GM21390 (cell line): ENCODE data around the gene LGALS3BP.
"Not testable (repeated sequence)": the region's sequence is repeated elsewhere in the genome, so short reads cannot be mapped to it uniquely, and the experiment has no call there.

ENCODE experiments used
- ATAC-seq: cut with Tn5 transposase; IDR thresholded peaks from one replicate; pipeline ENCODE4 v1.9.1; 2021; ENCODE audit not compliant: unreplicated experiment

Gene LGALS3BP

DNA sequence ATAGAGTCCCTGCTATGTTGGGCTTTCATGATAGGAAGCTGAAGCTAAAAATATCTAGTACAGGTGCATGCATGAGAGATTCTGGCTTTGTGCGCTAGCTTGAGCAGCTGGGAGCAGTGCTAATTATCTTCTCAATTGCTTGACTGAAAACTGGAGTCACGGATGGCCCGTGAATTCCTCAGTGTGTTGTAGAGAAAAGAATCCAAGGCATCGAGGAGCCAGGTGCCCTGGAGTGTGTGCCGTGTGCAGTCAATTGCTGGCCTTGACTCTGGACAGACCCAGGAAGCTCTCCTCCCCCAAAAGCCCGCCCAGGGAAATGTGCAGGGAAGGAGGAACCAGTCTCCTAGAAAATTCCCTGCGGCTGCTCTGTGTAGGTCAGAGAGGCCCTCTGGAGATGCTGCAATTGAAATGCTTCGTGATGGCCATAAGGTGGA, 14.2 kb downstream of the LGALS3BP start:
- no peak for ATAC-seq

DNA sequence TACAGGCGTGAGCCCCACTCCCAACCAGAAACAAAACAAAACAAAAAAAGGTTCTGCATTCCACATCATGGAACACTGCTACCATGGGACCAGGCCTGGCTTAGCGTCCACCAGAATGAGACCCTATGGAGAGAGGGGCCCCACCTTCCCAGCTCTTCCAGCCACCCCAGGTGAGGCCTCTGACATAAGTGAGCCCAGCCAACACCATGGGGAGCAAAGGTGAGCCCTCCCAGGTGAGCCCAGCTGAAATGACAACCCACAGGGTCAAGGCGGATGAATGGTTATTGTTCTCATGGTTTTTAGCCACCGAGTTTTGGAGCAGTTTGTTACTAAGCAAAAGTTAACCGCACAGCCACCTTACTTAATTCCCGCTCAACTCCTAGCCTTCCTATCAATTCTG, 16.3 kb downstream of the LGALS3BP start:
- ATAC-seq: no peak

DNA sequence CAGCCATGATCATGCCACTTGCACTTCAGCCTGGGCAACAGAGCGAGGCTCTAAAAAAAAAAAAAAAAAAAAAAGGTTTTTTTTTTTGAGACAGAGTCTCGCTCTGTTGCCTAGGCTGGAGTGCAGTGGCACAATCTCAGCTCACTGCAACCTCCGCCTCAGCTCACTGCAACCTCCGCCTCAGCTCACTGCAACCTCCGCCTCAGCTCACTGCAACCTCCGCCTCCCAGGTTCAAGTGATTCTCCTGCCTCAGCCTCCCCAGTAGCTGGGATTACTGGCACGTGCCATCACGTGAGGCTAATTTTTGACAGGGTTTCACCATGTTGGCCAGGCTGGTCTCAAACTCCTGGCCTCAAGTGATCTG, 16.8 kb downstream of the LGALS3BP start:
- ATAC-seq: not testable (repeated sequence)

DNA sequence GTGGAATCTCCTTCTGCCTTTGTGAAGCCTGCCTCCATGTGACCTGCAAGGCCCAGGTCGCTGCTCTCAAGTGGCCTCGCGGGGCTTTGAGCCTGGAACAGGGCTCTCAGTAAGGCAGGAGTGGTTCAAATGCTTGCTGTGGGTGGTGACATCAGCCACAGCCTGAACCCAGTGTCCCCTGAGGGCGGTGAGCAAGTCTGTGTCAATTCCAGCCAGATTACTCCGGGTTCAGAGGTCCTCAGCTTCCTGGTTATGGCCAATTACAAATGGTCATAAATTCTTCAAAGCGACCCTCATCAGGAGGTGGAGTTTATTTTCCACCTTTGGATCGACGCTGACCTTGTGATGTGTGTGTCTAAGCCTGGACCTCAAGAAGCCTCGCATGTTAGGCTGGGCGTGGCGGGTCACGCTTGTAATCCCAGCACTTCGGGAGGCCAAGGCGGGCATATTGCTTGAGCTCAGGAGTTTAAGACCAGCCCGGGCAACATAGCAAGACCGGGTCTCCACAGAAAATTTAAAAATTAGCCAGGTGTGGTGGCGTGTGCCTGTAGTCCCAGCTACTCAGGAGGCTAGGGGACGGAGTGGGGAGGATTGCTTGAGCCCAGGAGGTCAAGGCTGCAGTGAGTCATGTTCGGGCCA, 17.3 kb downstream of the LGALS3BP start:
- no peak for ATAC-seq

DNA sequence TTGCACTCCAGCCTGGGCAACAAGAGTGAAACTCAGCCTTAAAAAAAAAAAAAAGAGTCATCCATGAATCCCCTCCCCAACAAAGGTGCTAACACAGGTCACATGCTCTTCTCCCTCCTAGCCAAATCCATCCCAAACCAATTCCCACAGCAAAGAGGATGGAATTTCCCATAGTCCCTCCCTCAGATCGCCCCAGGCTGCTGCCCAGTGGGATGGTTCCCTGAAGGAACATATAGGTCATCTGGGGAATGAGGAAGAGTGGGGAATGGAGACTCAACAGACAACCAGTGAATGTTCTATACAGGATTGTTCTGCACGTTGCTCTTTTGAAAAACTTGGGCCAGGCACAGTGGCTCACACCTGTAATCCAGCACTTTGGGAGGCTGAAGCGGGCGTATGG, 18.2 kb downstream of the LGALS3BP start:
- no peak for ATAC-seq

DNA sequence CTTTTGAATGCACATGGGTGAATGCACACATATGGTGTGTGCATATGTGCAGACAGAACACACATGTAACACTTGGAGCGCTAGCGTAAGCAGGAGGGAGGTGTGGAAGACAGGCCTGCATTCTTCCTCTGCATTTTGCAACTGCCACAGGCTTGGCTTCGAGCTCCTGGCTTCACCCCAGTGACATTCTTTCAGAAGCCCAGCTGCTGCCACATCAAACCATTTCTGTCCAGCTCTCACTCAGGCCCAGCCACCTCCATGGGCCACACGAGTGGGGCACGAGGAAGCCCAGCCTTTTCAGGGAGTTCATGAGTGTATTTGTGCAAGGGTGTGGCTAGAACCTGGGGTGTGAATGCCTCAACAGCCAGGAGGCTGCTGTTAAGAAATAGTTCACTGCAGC, 18.8 kb downstream of the LGALS3BP start:
- ATAC-seq: no peak

DNA sequence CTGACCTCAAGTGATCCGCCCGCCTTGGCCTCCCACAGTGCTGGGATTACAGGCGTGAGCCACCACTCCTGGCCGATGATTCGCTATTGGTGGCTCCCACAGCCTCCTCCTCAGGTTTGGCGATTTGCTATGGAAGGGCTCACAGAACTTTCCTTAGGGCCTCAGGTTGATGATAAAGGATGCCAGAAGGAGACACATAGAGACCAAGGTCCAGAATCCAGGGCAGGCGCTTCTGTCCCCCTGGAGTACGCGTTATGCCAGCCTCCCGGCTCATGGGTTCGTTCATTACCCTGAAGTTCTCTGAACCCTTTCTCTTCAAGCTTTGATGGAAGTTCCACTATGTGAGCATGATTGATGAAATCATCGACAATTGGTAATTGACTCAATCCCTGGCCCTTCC, 19.9 kb downstream of the LGALS3BP start:
- no peak for ATAC-seq

DNA sequence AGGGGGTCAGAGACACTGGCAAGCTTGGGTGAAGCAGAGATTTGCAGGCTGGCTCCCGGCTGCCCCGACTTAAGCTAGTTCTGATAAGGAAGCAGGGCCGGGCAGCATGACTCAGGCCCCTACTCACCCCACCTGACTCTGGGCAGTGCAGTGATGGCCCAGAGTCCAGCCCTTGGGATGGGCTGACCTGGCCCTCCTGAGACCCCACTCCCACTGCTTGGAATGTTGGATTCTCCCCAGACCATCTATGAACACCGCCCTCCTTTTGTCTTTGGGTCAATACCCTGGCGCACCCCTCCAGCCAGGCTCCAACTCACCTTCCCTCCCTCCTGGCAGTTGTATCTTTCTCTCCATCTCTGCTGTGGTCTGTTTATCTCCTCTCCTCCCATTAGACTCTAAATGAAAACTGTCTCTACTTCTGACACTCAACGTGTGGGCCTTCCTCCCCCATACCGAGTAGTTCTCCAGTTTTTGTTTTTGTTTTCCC, 21.0 kb downstream of the LGALS3BP start:
- ATAC-seq: no peak

DNA sequence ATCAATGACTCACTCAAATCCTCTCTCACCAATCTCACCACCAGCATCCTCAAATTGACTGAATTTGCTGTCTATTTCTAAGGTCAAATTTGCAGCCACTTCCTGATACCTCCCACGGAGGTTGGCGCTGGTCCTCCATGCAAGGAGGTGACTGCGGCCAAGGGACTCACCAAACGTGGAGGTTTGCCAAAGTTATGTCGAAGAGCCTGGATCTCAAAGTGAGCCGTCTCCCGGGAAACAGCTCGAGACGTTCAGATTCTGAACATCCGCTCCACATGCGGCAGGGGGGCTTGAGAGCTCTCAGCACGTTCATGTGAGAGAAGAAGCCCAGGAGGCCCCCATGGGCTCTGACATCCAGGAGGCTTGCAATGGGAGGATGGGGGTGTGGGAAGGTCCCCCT, 22.6 kb downstream of the LGALS3BP start:
- no peak for ATAC-seq

DNA sequence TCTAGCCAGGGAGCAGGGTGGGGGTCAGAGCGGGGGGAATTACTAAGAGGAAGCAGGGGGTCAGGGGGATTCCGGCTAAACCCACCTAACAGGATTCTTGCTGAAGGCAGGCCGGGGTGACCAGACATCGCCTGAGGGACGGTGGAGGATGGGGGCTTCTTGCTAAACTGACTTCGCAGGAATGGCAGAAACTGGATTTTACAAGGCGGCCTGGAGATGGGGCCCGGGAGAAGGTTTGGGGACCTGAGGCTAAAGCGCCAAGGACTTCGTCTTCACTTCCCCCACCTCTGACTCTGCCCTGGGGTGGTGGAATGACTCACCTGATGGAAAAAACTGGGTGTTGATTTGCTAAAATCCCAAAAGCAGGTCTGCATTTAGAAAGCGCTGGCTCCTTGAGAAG, 23.5 kb downstream of the LGALS3BP start:
- no peak for ATAC-seq

DNA sequence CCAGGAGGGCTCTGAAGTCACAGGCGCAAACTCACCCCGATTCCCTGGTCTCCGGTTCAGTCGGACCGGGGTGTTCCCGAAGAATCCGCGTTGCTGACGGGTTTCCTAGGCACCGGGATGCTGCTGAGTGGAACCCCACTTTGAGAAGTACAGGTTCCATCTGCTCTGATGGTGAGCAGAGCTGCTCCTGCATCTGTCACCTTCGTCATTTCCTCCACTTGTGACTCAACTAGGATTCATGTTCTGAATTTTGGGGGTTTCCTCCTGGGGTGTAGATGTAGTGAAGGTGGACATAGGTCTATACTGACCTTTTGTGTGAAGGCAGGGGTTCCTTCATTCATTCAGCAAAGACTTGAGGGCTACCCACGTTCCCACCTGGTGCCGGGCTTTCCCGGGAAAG, 25.0 kb downstream of the LGALS3BP start:
- ATAC-seq: no peak

DNA sequence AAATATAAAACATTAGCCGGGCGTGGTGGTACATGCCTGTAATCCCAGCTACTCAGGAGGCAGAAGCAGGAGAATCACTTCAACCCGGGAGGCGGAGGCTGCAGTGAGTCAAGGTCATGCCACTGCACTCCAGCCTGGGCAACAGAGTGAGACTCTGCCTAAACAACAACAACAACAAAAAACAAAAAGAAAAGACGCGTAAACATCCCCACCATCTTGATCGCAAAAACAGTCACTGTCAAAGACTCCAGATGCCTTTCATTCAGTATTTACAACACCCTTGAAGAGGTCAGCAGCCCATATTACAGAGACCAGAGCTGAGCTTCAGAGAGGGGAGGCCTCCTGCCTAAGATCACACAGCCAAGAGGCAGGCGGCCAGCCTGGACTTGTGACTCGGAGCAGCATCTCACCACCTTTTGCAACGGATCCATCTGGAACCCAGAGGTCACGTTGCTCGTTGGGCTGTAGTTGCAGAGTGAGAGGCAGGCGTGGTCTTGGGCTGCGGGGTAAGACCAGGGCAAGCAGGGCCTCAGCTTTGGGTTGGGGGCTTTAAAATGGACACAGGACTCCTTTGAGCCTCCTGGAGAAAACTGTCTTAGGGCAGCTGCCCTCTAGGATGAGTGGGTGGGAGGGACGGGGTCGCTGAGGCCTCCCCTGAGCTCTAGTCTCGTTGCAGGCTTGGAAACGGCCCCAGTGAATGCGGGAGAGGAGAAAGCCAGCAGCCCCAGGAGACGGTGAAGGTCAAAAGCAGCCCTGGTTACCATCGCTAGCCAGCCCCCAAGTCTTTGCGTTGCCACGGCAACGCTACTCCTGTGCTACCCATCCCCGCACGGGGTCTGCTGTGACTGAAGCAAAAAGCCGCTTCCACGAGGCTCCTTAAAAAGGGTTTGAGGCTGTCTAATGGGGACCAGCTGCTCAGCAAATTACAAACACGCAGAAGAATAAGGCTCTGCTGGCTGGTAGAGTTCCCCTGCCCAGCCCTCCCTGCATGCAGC, 26.1 kb downstream of the LGALS3BP start:
- ATAC-seq: no peak

DNA sequence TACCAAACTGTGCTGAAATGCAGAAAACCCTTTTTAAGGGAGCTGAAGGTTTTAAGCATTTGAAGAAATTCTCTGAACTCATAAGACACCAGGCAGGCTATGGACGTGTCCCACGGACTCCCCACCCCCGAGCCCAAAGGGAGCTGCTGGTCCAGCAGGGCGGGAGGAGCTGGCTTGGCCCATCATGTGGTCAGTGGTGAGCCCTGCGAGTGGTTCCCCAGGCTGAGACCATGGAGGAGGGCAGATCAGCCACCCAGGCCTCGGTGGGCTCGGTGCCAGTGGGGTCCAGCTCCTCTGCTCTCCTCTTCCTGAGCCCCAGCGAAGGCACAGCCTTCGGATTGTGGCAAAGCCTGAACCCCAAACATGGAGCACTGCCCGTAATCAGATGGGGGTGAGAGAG, 27.0 kb downstream of the LGALS3BP start:
- ATAC-seq: no peak

DNA sequence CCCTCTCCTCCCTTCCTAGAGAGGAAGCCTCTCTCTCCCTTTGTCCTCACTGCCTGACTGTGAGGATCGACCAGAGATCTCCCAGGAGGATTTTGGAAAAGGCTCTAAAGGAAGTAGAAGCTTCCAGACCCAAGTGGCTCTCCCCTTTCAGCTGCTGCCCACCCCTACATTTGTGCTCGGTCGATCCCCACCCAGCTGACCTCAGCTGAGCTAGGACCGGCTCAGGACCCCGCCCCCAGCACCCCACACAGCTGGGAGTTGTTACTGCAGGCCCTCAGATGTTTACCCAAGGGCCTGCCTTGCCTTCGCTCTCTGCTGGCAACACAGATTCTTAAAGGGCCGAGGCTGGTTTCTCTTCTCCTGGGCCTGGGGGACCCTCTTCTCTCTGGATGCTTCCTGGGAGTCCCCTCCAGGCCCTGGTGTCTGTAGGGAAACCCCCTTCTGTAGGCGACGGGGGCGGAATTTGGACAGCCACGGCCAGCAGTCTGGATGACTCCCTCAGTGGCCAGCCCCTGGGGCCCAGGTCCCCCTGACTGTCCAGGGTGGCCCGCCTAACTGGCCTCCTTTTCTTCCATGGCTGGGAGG, 27.7 kb downstream of the LGALS3BP start:
- ATAC-seq: no peak

DNA sequence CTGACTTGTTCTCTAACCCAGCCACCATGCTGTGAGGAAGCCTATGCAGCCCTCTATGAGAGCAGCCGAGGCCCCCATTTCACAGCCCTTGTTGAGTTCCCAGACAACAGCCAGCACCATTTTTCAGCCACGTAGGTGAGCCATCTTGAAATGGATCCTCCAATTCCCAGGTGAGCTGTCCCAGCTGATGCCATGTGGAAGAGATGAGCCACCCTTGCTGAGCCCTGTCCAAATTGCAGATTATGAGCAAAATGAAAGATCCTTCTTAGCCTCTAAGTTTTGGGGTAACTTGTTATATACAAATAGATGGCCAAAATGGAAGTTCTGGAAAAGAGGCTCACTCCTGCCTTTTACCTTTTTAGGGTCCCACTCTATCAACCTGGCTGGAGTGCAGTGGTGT, 28.9 kb downstream of the LGALS3BP start:
- ATAC-seq: no peak

DNA sequence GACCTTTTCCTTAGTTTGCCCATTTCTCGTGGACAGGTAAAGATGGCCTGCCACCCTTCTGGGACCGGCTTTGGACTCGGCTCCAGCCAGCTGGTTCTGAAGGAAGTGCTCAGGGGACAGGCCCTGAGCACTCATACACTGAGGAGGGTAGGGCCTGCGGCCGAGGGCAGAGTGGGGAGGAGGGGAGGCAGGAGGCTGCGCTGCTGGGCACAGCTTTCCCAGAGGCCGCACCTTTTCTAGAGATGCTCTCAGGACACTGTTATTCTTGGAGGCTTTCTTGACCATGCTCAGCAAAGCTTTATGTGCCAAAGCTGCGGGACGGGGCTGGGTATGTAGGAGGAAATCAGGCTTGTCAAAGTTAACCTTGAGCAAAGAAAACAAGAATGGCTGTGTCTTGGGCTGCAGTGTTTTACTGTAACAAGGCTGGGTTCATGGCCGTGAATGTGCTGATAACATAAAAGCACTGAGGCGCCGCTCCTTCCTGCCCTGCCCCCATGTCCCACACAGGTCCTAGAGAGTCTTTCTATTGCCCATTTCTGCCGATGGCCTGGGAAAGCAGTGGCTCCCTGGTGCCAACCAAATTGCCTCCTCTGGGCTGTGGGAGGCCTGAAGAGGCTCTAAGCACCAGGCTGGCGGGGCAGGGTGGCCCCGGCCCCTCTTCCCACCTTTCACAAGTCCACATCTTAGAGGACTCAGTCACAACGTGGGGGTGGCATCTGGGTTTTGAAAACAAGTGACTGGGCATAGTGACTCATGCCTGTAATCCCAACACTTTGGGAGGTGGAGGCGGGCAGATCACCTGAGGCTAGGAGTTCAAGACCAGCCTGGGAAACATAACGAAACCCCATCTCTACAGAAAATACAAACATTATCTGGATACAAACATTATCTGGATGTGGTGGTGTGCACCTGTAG, 32.2 kb downstream of the LGALS3BP start:
- no peak for ATAC-seq

DNA sequence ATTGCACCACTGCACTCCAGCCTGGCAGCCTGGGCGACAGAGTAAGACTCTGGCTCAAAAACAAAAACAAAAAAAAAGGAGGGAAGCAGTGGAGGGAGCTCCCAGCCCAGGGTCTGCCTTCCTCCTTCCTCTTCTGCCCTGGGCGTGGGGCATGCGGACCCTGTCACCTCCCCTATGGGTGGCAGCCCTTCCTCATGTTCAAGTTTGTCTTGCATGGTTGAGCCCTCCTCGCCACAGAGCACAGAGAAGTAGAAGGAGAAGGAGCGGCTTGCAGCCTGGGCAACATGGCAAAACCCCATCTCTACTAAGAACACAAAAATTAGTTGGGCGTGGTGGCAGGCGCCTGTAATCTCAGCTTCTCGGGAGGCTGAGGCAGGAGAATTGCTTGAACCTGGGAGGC, 33.1 kb downstream of the LGALS3BP start:
- no peak for ATAC-seq

DNA sequence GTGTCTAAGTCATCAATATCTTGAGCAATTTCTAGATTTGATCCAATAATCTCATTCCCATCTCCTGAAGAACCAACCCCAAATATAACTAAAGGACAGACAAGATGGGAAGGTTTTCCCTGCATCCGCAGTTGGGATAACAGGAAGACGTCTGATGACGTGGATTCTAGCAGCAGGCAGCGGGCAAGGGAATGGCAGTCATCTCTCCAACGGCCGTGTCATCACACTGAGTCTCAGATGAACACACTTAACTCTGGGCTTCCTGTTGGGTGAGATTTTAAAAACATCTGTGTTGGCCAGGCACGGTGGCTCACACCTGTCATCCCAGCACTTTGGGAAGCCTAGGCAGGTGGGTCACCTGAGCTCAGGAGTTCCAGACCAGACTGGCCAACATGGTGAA, 33.6 kb downstream of the LGALS3BP start:
- ATAC-seq: no peak

DNA sequence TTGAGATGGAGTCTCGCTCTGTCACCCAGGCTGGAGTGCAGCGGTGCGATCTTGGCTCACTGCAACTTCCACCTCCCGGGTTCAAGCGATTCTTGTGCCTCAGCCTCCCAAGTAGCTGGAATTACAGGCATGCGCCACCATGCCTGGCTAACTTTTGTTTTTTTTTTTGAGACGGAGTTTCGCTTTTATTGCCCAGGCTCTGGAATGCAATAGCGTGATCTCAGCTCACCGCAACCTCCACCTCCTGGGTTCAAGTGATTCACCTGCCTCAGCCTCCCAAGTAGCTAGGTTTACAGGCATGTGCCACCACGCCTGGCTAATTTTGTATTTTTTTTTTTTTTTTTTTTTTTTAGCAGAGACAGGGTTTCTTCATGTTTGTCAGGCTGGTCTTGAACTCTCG, 34.3 kb downstream of the LGALS3BP start:
- not testable (repeated sequence) for ATAC-seq

DNA sequence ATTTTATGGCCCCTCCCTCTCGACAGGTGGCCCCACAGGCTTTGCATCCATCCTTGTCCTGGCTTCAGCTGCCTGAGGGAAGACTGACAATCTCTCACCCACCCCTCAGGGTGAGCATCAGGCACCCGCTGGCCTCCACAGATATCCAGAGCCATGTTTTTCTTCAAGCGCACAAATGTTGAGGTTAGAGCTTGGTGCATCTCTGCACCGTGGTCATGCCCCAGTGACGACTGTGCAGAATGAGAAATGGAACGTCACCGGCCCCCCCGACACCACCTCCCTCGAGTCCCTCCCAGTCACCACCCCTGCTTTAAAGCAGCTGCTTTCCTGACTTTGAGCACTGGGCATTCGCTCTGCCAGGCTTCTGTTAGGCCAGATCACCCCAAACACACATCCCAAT, 34.8 kb downstream of the LGALS3BP start:
- no peak for ATAC-seq

DNA sequence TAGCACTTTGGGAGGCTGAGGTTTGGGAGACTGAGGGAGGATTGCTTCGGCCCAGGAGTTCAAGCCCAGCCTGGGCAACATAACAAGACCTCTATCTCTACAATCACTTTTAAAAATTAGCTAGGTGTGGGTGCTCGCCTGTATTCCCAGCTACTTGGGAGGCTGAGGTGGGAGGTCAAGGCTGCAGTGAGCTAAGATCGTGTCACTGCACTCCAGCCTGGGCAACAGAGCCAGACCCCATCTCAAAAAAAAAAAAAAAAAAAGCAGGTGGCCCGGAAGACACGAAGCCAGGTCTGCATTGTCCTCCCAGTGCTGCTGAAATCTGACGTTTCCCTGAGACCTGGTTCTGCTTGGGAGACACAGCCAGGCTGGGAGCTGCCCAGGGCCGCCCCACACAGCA, 35.7 kb downstream of the LGALS3BP start:
- no peak for ATAC-seq
